HUDEP-2 (cell line): Measurements from ENCODE around the gene MFAP2.
"Not testable (repeated sequence)": the region's sequence is repeated elsewhere in the genome, so short reads cannot be mapped to it uniquely, and the experiment has no call there.

ENCODE experiments used
- DNase-seq, 76 experiments: peaks; one replicate each; lab custom pipeline; 2025; ENCODE audit not compliant: unreplicated experiment in 76 of 76; lab: John Stamatoyannopoulos, UW

Gene MFAP2

DNA sequence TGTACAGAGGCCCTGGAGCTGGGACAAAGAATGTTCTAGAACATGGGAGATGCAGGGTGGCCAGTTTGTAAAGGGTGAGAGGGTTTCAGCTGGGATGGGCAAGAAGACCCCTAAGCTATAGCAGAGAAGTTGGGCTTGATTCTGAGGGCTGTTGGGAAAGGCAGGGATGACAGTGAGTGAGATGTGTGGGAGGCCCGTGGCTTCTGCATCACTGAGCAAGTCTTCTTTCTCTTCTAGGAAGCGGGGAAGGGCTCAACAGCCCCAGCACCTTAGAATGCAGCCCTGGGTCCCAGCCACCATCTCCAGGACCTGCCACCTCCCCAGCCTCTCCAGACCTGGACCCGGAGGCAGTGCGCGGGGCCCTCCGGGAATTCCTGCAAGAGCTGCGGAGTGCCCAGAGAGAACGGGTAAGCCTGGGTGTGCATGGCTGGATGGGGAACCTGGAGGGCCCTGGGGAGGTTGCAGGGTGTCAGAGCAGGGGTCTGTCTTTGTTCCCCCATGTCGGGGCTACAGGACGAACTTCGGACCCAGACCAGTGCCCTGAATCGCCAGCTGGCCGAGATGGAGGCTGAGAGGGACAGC, 14.8 kb downstream of the MFAP2 start:
- DNase-seq: no peak

DNA sequence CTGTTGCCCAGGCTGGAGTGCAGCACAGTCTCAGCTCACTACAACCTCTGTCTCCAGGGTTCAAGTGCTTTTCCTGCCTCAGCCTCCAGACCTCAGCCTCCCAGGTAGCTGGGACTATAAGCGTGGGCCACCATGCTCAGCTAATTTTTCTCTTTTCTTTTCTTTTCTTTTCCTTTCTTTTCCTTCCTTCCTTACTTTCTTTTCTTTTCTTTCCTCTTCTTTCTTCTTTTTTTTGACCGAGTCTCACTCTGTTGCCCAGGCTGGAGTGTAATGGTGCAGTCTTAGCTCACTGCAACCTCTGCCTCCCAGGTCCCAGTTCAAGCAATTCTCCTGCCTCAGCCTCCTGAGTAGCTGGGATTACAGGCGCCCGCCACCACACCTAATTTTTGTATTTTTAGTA, 16.3 kb downstream of the MFAP2 start:
- DNase-seq: not testable (repeated sequence)

DNA sequence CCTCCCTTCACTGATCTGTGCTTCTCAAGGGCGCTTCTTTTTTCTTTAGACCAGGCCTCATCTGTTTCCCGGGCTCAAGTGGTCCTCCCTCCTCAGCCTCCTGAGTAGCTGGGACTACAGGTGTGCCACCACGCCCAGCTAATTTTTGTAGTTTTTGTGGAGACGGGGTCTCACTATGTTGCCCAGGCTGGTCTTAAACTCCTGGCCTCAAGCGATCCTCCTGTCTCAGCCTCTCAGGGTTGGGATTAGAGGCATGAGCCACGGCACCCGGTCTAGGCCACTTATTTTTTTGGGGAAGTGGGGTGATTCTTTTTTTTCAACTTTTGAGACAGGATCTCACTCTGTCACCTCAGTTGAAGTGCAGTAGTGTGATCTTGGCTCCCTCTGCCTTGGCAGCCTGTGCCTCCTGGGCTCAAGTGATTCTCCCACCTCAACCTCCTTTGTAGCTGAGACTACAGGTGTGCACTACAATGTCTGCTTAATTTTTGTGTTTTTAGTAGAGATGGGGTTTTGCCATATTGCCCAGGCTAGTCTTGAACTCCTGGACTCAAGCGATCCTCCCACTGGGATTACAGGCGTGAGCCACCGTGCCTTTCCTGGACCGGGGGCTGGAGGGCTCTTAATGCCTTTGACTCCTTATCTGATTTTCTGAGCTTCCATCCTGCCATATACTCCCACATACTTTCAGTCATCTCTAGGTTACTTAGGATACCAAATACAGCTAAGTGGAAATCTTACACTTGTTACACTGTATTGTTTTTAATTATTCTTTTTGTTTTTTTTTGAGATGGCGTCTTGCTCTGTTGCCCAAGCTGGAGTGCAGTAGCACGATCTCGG, 18.9 kb downstream of the MFAP2 start:
- DNase-seq: no peak

- DNase-seq: peak in 72 of 76 experiments; percentile 20 to 85 (median 68)
Observed at GRCh38 chr1:16960560-16961296, 19.7 kb downstream of the MFAP2 start.

DNA sequence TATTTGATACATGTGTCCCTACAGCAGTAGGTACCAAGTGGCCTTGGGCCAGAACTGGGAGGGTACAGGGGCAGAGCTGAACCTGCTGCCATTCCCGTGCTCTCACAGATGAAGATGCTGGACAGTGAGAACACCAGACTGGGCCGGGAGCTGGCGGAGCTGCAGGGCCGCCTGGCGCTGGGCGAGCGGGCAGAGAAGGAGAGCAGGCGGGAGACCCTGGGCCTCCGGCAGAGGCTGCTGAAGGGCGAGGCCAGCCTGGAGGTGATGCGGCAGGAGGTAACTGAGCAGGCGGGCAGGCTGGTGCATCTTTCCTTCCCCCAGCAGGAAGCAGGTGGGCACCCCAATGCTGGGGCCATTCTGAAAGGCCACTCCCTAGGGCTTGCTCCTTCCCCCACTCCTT, 21.9 kb downstream of the MFAP2 start:
- DNase-seq: no peak

DNA sequence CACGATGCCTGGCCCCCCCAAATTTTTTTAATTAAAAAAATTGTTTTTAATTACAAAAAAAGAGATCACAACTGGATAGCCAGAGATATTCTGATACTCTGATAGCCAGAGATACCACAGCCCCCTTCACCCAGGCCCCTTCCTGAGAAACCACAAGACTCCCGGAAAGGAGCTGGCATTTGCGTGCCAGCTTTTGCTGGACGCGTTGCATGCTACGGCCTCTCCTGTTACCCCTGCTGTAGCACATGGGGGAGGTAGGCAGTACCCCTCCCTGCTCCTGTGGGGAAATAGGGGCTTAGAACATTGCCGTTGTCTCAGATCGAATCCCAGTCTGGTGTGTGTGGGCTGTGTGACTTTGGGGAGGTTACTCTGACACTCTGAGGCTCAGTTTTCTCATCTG, 22.7 kb downstream of the MFAP2 start:
- no peak for DNase-seq

DNA sequence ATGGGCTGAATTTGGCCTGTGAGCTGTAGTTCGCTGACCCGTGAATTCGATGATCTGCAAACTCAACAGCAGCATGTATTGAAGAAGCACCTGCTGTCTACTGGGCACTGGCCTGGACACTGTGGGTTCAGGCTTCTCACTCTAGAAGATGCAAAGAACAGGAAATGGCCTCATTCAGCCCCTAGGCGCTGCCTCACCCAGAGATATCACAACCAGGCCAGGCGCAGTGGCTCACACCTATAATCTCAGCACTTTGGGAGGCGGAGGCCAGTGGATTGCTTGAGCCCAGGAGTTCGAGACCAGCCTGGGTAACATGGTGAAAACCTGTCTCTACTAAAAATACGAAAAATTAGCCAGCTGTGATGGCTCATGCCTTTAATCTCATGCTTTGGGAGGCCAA, 23.6 kb downstream of the MFAP2 start:
- DNase-seq: no peak

DNA sequence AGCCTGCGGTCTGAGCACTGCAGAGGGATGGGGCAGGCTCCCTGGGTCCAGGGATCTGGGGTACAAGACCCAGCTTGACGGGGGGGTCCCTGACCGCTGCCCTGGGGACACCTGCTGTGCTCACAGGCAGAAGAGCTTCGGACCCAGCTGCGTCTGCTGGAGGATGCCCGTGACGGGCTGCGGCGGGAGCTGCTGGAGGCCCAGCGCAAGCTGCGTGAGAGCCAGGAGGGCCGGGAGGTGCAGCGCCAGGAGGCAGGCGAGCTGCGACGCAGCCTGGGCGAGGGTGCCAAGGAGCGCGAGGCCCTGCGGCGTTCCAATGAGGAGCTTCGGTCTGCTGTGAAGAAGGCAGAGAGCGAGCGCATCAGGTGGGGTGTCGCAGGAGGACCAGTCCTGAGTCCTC, 25.2 kb downstream of the MFAP2 start:
- no peak for DNase-seq

GRCh38 chr1:16954579-16954978, 25.8 kb downstream of the MFAP2 start:
- DNase-seq: no peak

- not testable (repeated sequence) for DNase-seq
Observed at GRCh38 chr1:16952376-16952775, 28.0 kb downstream of the MFAP2 start.

DNA sequence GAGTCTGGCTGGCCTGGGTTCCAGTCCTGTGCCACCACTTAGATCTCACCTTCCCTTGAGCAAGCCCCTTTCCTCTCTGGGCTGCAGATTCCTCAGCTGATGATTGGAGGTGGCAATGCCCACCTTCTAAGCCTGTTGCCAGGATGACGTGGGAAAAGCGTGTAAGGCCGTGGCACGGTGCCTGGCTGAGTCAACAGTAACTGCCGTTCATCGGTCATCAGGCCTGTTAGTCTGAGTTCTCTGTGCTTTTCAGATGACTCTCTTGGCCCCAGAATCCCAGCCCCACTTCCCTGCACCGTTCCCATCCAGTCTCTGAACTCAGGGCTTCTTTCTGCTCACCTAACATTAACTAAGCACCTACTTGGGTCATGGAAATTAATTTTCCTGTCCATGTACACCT, 31.4 kb downstream of the MFAP2 start:
- not testable (repeated sequence) for DNase-seq

DNA sequence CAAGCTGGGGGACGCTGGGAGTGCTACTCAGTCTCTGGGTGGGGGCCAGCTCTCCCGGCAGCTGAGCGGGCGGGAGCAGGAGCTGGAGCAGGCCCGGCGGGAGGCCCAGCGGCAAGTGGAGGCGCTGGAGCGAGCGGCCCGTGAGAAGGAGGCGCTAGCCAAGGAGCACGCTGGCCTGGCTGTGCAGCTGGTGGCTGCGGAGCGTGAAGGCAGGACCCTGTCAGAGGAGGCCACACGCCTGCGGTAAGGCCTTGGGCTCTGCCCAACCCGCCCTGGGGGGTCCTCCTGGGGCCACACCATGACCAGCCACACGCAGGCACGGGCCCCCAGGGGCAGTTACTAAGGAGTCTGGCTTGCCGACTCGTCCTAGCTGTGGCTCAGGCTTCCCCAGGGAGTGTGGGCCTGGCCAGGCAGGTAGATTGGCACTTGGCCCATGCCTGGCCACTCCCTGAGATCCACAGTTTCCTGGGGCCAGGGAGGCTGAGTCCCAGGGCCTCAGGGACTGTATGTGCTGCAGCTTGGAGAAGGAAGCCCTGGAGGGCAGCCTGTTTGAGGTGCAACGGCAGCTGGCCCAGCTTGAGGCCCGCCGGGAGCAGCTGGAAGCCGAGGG, 32.0 kb downstream of the MFAP2 start:
- not testable (repeated sequence) for DNase-seq

- DNase-seq: no peak
Observed at GRCh38 chr1:16946646-16947045, 33.8 kb downstream of the MFAP2 start.

DNA sequence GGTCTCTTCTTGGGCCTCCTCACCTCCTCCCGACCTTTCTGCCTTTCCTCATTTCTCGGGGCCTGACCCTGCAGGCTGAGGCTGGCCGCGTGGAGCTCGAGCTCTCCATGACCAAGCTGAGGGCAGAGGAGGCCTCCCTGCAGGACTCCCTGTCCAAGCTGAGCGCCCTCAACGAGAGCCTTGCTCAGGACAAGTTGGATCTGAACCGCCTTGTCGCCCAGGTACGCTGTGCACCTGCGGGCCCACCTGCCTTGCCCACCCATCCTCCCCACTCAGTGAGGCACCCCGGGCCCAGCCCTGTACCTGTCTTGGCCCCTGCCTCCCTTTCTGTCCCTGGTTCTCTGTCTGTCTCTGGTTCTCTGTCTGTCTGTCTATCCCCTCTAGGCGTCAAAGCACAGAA, 34.2 kb downstream of the MFAP2 start:
- not testable (repeated sequence) for DNase-seq

DNA sequence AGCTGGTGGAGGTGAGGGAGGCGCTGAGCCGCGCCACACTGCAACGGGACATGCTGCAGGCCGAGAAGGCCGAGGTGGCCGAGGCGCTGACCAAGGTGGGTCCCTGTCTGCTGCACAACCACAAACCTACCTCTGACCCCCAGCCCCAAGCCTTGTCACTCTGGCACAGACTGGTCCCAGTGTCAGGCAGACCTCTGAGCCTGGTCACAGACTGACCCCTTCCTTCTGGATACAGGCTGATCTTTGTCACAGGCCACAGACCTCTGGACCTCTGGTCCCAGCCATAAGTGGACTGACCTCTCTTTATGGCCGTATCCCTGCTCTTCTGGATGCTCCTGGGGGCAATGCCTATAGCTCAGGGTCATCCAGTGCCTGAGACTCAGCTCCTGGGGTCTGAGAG, 34.9 kb downstream of the MFAP2 start:
- DNase-seq: not testable (repeated sequence)

GRCh38 chr1:16944038-16944437, 36.4 kb downstream of the MFAP2 start:
- no peak for DNase-seq

GRCh38 chr1:16939386-16940180, 40.8 kb downstream of the MFAP2 start:
- DNase-seq: not testable (repeated sequence)

GRCh38 chr1:16938351-16939321, 41.8 kb downstream of the MFAP2 start:
- DNase-seq: no peak

DNA sequence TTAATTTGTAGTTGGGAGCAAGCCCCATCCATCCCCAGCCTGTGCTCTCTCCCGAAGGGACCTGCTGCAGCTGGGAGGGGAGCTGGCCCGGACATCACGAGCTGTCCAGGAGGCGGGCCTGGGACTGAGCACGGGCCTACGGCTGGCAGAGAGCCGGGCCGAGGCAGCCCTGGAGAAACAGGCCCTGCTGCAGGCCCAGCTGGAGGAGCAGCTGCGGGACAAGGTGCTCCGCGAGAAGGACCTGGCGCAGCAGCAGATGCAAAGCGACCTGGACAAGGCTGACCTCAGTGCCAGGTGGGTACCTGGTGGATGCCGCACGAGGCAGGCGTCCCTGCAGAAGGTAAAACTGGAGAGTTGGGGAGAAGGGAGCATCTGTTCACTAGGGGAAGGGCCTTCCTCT, 43.8 kb downstream of the MFAP2 start:
- not testable (repeated sequence) for DNase-seq
